Measurements from ENCODE around the gene ZNF615. TPM values are rescaled to one million over a fixed set of nuclear protein-coding genes. Genes with fewer than 3 reads are reported as not detected.
"Not testable (repeated sequence)": the region's sequence is repeated elsewhere in the genome, so short reads cannot be mapped to it uniquely, and the experiment has no call there.

ZNF615 gene
- total and polyA plus RNA-seq, 4 donors, result 4.6 to 18.9 (median 10.9) TPM

GRCh38 chr19:51975787-51976186, 32.2 kb downstream of the ZNF615 start:
- DNase-seq; ATAC-seq (ENCODE audit: low FRiP score); H3K27me3 ChIP-seq (ENCODE audit: control insufficient read depth in 1 of 2, insufficient read depth in 2 of 2, low read length in 1 of 2); H3K27ac ChIP-seq (ENCODE audit: low read depth in 1 of 2, low read length in 2 of 2); H3K4me3 ChIP-seq (ENCODE audit: low read length in 2 of 2); intact Hi-C loops (cut with DNase I); H3K4me1 ChIP-seq (ENCODE audit: control insufficient read depth in 1 of 2, insufficient read depth in 2 of 2, low read length in 2 of 2): not testable (repeated sequence)
- Histone ChIP-seq H3K36me3 (ENCODE audit: control insufficient read depth in 1 of 2, insufficient read depth in 2 of 2, low read length in 1 of 2) (peaks cover 31 to 43% of the 10 kb centered on the region in 2 donors), H3K9me3 (ENCODE audit: control insufficient read depth, low read length) (peaks cover 45% of the 10 kb centered on the region)
- WGBS, 2 donors, result 97 to 98% methylated on average over 17 of the region's 17 CpGs

- Histone ChIP-seq H3K36me3 (ENCODE audit: control insufficient read depth in 1 of 2, insufficient read depth in 2 of 2, low read length in 1 of 2) (peaks cover 40 to 59% of the 10 kb centered on the region in 2 donors), H3K27ac (ENCODE audit: low read depth in 1 of 2, low read length in 2 of 2) (no peak overlapping the region), H3K4me1 (ENCODE audit: control insufficient read depth in 1 of 2, insufficient read depth in 2 of 2, low read length in 2 of 2) (no peaks in the 10 kb centered on the region), H3K27me3 (ENCODE audit: control insufficient read depth in 1 of 2, insufficient read depth in 2 of 2, low read length in 1 of 2) (no peaks in the 10 kb centered on the region), H3K4me3 (ENCODE audit: low read length in 2 of 2) (peak overlapping the region in 1 of 2 donors; percentile 22), H3K9me3 (ENCODE audit: control insufficient read depth, low read length) (peaks cover 52% of the 10 kb centered on the region)
- WGBS, 2 donors, result 97 to 98% methylated on average over 4 of the region's 4 CpGs
- ATAC-seq (ENCODE audit: low FRiP score), result no peak
- no peak for DNase-seq
- intact Hi-C loops (cut with DNase I), result no loop called here
These were observed 36.4 kb downstream of the ZNF615 start for GRCh38 chr19:51971624-51972023.

GRCh38 chr19:51970718-51971117, 37.3 kb downstream of the ZNF615 start:
- H3K9me3 ChIP-seq (ENCODE audit: control insufficient read depth, low read length), result peaks cover 46% of the 10 kb centered on the region
- peaks cover 41 to 68% of the 10 kb centered on the region in 2 donors for H3K36me3 ChIP-seq (ENCODE audit: control insufficient read depth in 1 of 2, insufficient read depth in 2 of 2, low read length in 1 of 2)
- no peak for ATAC-seq (ENCODE audit: low FRiP score)
- H3K4me3 ChIP-seq (ENCODE audit: low read length in 2 of 2), result peak overlapping the region in 1 of 2 donors; percentile 9
- H3K27me3 ChIP-seq (ENCODE audit: control insufficient read depth in 1 of 2, insufficient read depth in 2 of 2, low read length in 1 of 2), result no peaks in the 10 kb centered on the region
- H3K4me1 ChIP-seq (ENCODE audit: control insufficient read depth in 1 of 2, insufficient read depth in 2 of 2, low read length in 2 of 2), result no peaks in the 10 kb centered on the region
- intact Hi-C loops (cut with DNase I), result no loop called here
- no peak for DNase-seq
- 98 to 100% methylated on average over 1 of the region's 1 CpG for WGBS, 2 donors
- H3K27ac ChIP-seq (ENCODE audit: low read depth in 1 of 2, low read length in 2 of 2), result no peak overlapping the region

- peak overlapping the region in 1 of 2 donors; percentile 10 for H3K4me3 ChIP-seq (ENCODE audit: low read length in 2 of 2)
These were observed 42.4 kb downstream of the ZNF615 start for GRCh38 chr19:51965583-51965982.

GRCh38 chr19:51960621-51961233, 47.3 kb downstream of the ZNF615 start:
- ATAC-seq (ENCODE audit: low FRiP score); H3K27ac ChIP-seq (ENCODE audit: low read depth in 1 of 2, low read length in 2 of 2); DNase-seq; H3K4me1 ChIP-seq (ENCODE audit: control insufficient read depth in 1 of 2, insufficient read depth in 2 of 2, low read length in 2 of 2); intact Hi-C loops (cut with DNase I); H3K4me3 ChIP-seq (ENCODE audit: low read length in 2 of 2); H3K27me3 ChIP-seq (ENCODE audit: control insufficient read depth in 1 of 2, insufficient read depth in 2 of 2, low read length in 1 of 2): not testable (repeated sequence)
- Histone ChIP-seq H3K9me3 (ENCODE audit: control insufficient read depth, low read length) (peaks cover 24% of the 10 kb centered on the region), H3K36me3 (ENCODE audit: control insufficient read depth in 1 of 2, insufficient read depth in 2 of 2, low read length in 1 of 2) (peaks cover 13 to 25% of the 10 kb centered on the region in 2 donors)
- 20 to 37% methylated on average over 7 of the region's 7 CpGs for WGBS, 2 donors

More at GRCh38 chr19:51965583-51965982, 42.4 kb downstream of the ZNF615 start:
- peaks cover 30 to 59% of the 10 kb centered on the region in 2 donors for H3K36me3 ChIP-seq (ENCODE audit: control insufficient read depth in 1 of 2, insufficient read depth in 2 of 2, low read length in 1 of 2)
- intact Hi-C loops (cut with DNase I), result no loop called here
- peaks cover 38% of the 10 kb centered on the region for H3K9me3 ChIP-seq (ENCODE audit: control insufficient read depth, low read length)
- DNase-seq, result no peak
- no peaks in the 10 kb centered on the region for H3K4me1 ChIP-seq (ENCODE audit: control insufficient read depth in 1 of 2, insufficient read depth in 2 of 2, low read length in 2 of 2)
- H3K27me3 ChIP-seq (ENCODE audit: control insufficient read depth in 1 of 2, insufficient read depth in 2 of 2, low read length in 1 of 2), result no peaks in the 10 kb centered on the region
- no peak overlapping the region for H3K27ac ChIP-seq (ENCODE audit: low read depth in 1 of 2, low read length in 2 of 2)
- 99% methylated on average over 5 of the region's 5 CpGs for WGBS, 2 donors
- ATAC-seq (ENCODE audit: low FRiP score), result no peak

- DNase-seq (no peak), ATAC-seq (ENCODE audit: low FRiP score) (no peak)
- no peak overlapping the region for H3K27ac ChIP-seq (ENCODE audit: low read depth in 1 of 2, low read length in 2 of 2)
- H3K36me3 ChIP-seq (ENCODE audit: control insufficient read depth in 1 of 2, insufficient read depth in 2 of 2, low read length in 1 of 2), result peaks cover 4 to 16% of the 10 kb centered on the region in 2 donors
- WGBS, 2 donors, result 24 to 43% methylated on average over 4 of the region's 4 CpGs
- intact Hi-C loops (cut with DNase I), result no loop called here
- H3K9me3 ChIP-seq (ENCODE audit: control insufficient read depth, low read length), result peaks cover 18% of the 10 kb centered on the region
- no peak overlapping the region for H3K4me3 ChIP-seq (ENCODE audit: low read length in 2 of 2)
- H3K27me3 ChIP-seq (ENCODE audit: control insufficient read depth in 1 of 2, insufficient read depth in 2 of 2, low read length in 1 of 2), result no peaks in the 10 kb centered on the region
- no peaks in the 10 kb centered on the region for H3K4me1 ChIP-seq (ENCODE audit: control insufficient read depth in 1 of 2, insufficient read depth in 2 of 2, low read length in 2 of 2)
These were observed 48.2 kb downstream of the ZNF615 start for GRCh38 chr19:51959791-51960190.

- ATAC-seq (ENCODE audit: low FRiP score); intact Hi-C loops (cut with DNase I); H3K27me3 ChIP-seq (ENCODE audit: control insufficient read depth in 1 of 2, insufficient read depth in 2 of 2, low read length in 1 of 2); H3K4me1 ChIP-seq (ENCODE audit: control insufficient read depth in 1 of 2, insufficient read depth in 2 of 2, low read length in 2 of 2); H3K4me3 ChIP-seq (ENCODE audit: low read length in 2 of 2); DNase-seq; H3K36me3 ChIP-seq (ENCODE audit: control insufficient read depth in 1 of 2, insufficient read depth in 2 of 2, low read length in 1 of 2); H3K27ac ChIP-seq (ENCODE audit: low read depth in 1 of 2, low read length in 2 of 2): not testable (repeated sequence)
- 77 to 82% methylated on average over 4 of the region's 4 CpGs for WGBS, 2 donors
- peaks cover 16% of the 10 kb centered on the region for H3K9me3 ChIP-seq (ENCODE audit: control insufficient read depth, low read length)
These were observed 50.2 kb downstream of the ZNF615 start for GRCh38 chr19:51957846-51958245.

- Histone ChIP-seq H3K27me3 (ENCODE audit: control insufficient read depth in 1 of 2, insufficient read depth in 2 of 2, low read length in 1 of 2) (no peaks in the 10 kb centered on the region), H3K27ac (ENCODE audit: low read depth in 1 of 2, low read length in 2 of 2) (no peak overlapping the region), H3K9me3 (ENCODE audit: control insufficient read depth, low read length) (peaks cover 31% of the 10 kb centered on the region), H3K4me1 (ENCODE audit: control insufficient read depth in 1 of 2, insufficient read depth in 2 of 2, low read length in 2 of 2) (no peaks in the 10 kb centered on the region), H3K4me3 (ENCODE audit: low read length in 2 of 2) (no peak overlapping the region), H3K36me3 (ENCODE audit: control insufficient read depth in 1 of 2, insufficient read depth in 2 of 2, low read length in 1 of 2) (peaks cover 13 to 16% of the 10 kb centered on the region in 2 donors)
- 9 to 11% methylated on average over 25 of the region's 25 CpGs for WGBS, 2 donors
- peak; percentile 72 for ATAC-seq (ENCODE audit: low FRiP score)
- DNase-seq, result peak; percentile 58 to 80
- intact Hi-C loops (cut with DNase I), result no loop called here
These were observed 59.0 kb downstream of the ZNF615 start for GRCh38 chr19:51948975-51949374.

GRCh38 chr19:51946602-51947001, 61.4 kb downstream of the ZNF615 start:
- H3K36me3 ChIP-seq (ENCODE audit: control insufficient read depth in 1 of 2, insufficient read depth in 2 of 2, low read length in 1 of 2), result peaks cover 25 to 39% of the 10 kb centered on the region in 2 donors
- peaks cover 36% of the 10 kb centered on the region for H3K9me3 ChIP-seq (ENCODE audit: control insufficient read depth, low read length)
- no peak overlapping the region for H3K27ac ChIP-seq (ENCODE audit: low read depth in 1 of 2, low read length in 2 of 2)
- WGBS, 2 donors, result 82 to 95% methylated on average over 1 of the region's 1 CpG
- H3K4me3 ChIP-seq (ENCODE audit: low read length in 2 of 2), result no peak overlapping the region
- intact Hi-C loops (cut with DNase I), result no loop called here
- H3K4me1 ChIP-seq (ENCODE audit: control insufficient read depth in 1 of 2, insufficient read depth in 2 of 2, low read length in 2 of 2), result no peaks in the 10 kb centered on the region
- ATAC-seq (ENCODE audit: low FRiP score) (no peak), DNase-seq (no peak)
- no peaks in the 10 kb centered on the region for H3K27me3 ChIP-seq (ENCODE audit: control insufficient read depth in 1 of 2, insufficient read depth in 2 of 2, low read length in 1 of 2)
